Sigmoid colon (tissue), 7 donors: ENCODE measurements around the gene IVD. TPM values are rescaled to one million over a fixed set of nuclear protein-coding genes. Genes with fewer than 3 reads are reported as not detected.

Source experiments
- DNase-seq: peaks from one replicate; pipeline ENCODE4 v3.0.0-alpha.2; 2019
- H3K27ac ChIP-seq, 4 donors: fragments of 200-600 bp; sonication (generic); one replicate each; pipeline ENCODE4 v1.5.1; 2016 to 2019; ENCODE audit warnings: mild to moderate bottlenecking in 1 of 4
- H3K27me3 ChIP-seq, 3 donors: fragments of 200-600 bp; sonication (generic); one replicate each; pipeline ENCODE4 v1.5.1; 2019; ENCODE audit warnings: mild to moderate bottlenecking in 1 of 3
- H3K36me3 ChIP-seq, 4 donors: fragments of 200-600 bp; sonication (generic); one replicate each; pipeline ENCODE4 v1.5.1; 2016 to 2019
- H3K4me1 ChIP-seq, 4 donors: fragments of 200-600 bp; sonication (generic); one replicate each; pipeline ENCODE4 v1.5.1; 2017 to 2019
- H3K4me3 ChIP-seq, 4 donors: fragments of 200-600 bp; sonication (generic); one replicate each; pipeline ENCODE4 v1.5.1; 2017 to 2019; ENCODE audit warnings: mild to moderate bottlenecking in 2 of 4, moderate library complexity in 1 of 4
- H3K9me3 ChIP-seq, 4 donors: fragments of 200-600 bp in 3 of 4; sonication (generic) in 3 of 4; one replicate each; pipeline versions ENCODE4 v1.5.1 to v1.6.1; 2013 to 2019
- EP300 ChIP-seq, 4 donors: sonication (generic); formaldehyde crosslinking; IDR thresholded peaks; one replicate each; pipeline ENCODE4 v1.6.1; 2017; ENCODE audit warnings: antibody characterized with exemption in 4 of 4
- POLR2A ChIP-seq, 2 donors: fragments of 450-650 bp; IDR thresholded peaks; one replicate each; pipeline ENCODE4 v1.6.1; 2016; ENCODE audit warnings: antibody characterized with exemption in 2 of 2, mild to moderate bottlenecking in 2 of 2, moderate library complexity in 2 of 2
- POLR2AphosphoS5 ChIP-seq, 4 donors: sonication (generic); formaldehyde crosslinking; IDR thresholded peaks; one replicate each; pipeline ENCODE4 v1.6.1; 2017; ENCODE audit warnings: antibody characterized with exemption in 4 of 4
- WGBS, 2 donors: extraction: QIAGEN DNeasy Blood & Tissue Kit; methylation state at CpG; one replicate each; pipeline ENCODE4 v1.1.7; 2013; 5-methylcytosine and 5-hydroxymethylcytosine counted together
- intact Hi-C: fragments of 100-400 bp; cut with DNase I; formaldehyde crosslinking; loops from one replicate; pipeline ENCODE4 v1.15.1; 2023
- polyA plus RNA-seq, 3 donors: library from polyadenylated mRNA; stranded (reverse); fragments of 200-250 nt; gene quantifications; one replicate each; pipeline ENCODE4 v1.2.3, GENCODE V29; 2013
- total RNA-seq, 4 donors: library from RNA; depleted of rRNA; stranded (reverse); fragments of >200 nt; gene quantifications; one replicate each; pipeline ENCODE4 v1.1.0, GENCODE V29; 2016
- TF ChIP-seq, protein P1 (sequence below), 4 experiments: fragments of 450-650 bp in 3 of 4; fragments of 200-600 bp in 1 of 4; IDR thresholded peaks; one replicate each; pipeline ENCODE4 v1.5.1; 2016 to 2019; ENCODE audit warnings: antibody characterized with exemption in 4 of 4, mild to moderate bottlenecking in 3 of 4, moderate library complexity in 2 of 4
- donor health status: healthy with polysubstance abuse.
- donor health status: Bipolar disorder and iron deficiency.
- donor health status: healthy.

Gene IVD
- total and polyA plus RNA-seq, 7 donors = 28.8 to 59.9 (median 50.8) TPM

DNA sequence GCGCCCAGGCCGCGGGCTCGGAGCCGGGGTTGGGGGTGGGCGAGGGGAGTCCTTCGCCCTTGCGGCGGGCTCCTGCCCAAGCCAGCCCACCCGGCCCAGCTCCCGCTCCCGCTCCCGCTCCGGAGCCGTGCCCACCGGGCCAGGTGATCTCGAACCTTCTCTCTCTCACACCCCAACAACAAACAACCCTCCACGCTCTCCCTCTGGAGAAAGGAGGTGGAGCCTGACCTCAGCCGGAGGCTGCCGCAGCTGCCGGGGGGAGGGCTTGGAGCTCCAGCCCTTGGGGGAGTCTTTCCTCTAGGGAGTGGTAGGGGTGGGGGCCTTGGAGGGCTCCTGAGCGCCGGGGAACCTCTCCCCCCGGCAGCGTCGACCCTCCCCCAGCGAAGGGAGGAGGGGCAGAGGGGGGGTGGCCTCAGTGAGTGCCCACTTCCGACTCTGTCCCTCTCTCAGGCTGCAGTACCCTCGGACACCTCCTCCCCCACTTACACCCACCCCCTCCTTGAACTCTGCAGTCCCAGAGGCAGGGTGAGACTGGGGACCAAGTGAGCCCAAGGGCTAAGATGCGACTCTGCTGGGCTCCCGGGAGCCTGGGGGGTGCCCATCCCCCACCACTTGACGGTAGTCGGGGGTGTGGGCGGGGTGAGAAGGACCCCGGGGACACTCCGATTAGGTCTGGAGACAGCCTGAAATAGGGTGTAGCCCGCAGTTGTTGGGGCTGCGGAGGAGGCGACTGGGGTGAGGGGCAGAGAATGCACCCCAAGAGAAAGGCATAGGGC is 30.7 kb downstream of the IVD start:
- peaks cover 0 to 32% (median 30%) of the 10 kb centered on the region in 4 donors for H3K4me1 ChIP-seq
- H3K27me3 ChIP-seq = peaks cover 15 to 33% (median 25%) of the 10 kb centered on the region in 3 donors
- WGBS, 2 donors = 1 to 2% methylated on average over 38 to 39 of the region's 39 CpGs
- TF ChIP-seq, protein P1, sequence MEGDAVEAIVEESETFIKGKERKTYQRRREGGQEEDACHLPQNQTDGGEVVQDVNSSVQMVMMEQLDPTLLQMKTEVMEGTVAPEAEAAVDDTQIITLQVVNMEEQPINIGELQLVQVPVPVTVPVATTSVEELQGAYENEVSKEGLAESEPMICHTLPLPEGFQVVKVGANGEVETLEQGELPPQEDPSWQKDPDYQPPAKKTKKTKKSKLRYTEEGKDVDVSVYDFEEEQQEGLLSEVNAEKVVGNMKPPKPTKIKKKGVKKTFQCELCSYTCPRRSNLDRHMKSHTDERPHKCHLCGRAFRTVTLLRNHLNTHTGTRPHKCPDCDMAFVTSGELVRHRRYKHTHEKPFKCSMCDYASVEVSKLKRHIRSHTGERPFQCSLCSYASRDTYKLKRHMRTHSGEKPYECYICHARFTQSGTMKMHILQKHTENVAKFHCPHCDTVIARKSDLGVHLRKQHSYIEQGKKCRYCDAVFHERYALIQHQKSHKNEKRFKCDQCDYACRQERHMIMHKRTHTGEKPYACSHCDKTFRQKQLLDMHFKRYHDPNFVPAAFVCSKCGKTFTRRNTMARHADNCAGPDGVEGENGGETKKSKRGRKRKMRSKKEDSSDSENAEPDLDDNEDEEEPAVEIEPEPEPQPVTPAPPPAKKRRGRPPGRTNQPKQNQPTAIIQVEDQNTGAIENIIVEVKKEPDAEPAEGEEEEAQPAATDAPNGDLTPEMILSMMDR (IDR thresholded peaks at IDR 0.05) = no peak
- TF ChIP-seq EP300 (IDR thresholded peaks at IDR 0.05) (no peak), POLR2A (IDR thresholded peaks at IDR 0.05) (no peak), POLR2AphosphoS5 (IDR thresholded peaks at IDR 0.05) (no peak)
- intact Hi-C loops = no loop called here
- H3K27ac ChIP-seq = peak overlapping the region in 1 of 4 donors; percentile 9
- no peaks in the 10 kb centered on the region for H3K36me3 ChIP-seq
- H3K9me3 ChIP-seq = no peaks in the 10 kb centered on the region
- no peak for DNase-seq
- H3K4me3 ChIP-seq = peak overlapping the region; percentile 8 to 48 (median 42)

GRCh38 chr15:40436892-40437751 is 31.5 kb downstream of the IVD start:
- Histone ChIP-seq H3K36me3 (no peaks in the 10 kb centered on the region), H3K27me3 (peaks cover 15 to 33% (median 25%) of the 10 kb centered on the region in 3 donors), H3K9me3 (no peaks in the 10 kb centered on the region), H3K4me1 (peaks cover 0 to 37% (median 34%) of the 10 kb centered on the region in 4 donors), H3K4me3 (peak overlapping the region; percentile 8 to 48 (median 42)), H3K27ac (no peak overlapping the region)
- TF ChIP-seq EP300 (IDR thresholded peaks at IDR 0.05) (no peak), POLR2A (IDR thresholded peaks at IDR 0.05) (no peak), POLR2AphosphoS5 (IDR thresholded peaks at IDR 0.05) (no peak)
- TF ChIP-seq, protein P1 (IDR thresholded peaks at IDR 0.05) = no peak
- intact Hi-C loops = no loop called here
- 20 to 37% methylated on average over 17 of the region's 17 CpGs for WGBS, 2 donors
- DNase-seq = no peak

DNA sequence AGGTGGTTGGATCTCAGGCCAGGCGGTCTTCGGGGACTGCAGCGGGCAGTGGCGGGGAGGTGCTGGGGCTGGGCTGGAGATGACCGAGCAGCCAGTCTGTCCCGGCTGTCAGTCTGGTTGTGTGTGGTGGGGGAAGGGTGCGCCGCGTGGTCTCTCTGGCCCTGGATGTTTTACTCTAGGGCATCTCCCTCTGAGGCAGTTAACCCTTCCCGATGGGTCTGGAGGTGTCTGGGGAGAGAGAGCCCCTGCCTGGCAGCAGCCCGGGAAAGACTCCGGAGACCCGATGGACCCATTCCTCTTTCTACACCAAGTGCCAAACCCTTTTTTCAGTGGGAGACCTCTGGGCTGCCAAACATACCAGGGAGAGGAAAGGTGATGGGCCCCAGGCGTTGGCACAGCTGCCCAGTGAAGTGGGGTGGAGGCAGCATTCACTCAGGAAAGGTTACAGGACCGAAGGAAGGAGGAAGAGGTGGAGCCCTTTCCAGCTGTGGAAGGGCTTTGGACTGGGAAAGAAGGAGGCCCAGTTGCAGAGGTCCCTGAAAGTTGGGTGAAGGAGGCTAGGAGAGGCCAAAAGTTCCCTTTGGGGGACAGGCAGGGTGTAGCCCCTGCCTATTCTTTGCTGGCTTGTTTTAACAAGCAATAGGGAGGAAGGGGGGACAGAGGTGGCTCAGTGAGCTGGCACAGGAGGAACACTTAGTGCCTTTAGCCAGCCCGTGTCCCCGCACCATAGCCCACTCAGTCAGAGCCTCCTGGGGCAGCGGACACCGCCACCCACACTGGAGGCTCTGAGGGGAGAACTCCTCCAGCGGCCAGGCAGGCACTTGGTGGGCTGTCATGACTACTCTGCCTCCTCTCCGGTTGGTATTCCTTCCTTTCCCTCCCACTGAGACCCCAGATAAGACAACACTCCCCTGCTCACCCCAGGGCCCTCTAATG is 32.4 kb downstream of the IVD start:
- Histone ChIP-seq H3K4me1 (peaks cover 0 to 46% (median 43%) of the 10 kb centered on the region in 4 donors), H3K9me3 (no peaks in the 10 kb centered on the region), H3K27ac (no peak overlapping the region), H3K36me3 (no peaks in the 10 kb centered on the region), H3K4me3 (no peak overlapping the region), H3K27me3 (peaks cover 15 to 33% (median 25%) of the 10 kb centered on the region in 3 donors)
- intact Hi-C loops = no loop called here
- no peak for DNase-seq
- TF ChIP-seq POLR2A (IDR thresholded peaks at IDR 0.05) = no peak
- TF ChIP-seq POLR2AphosphoS5 (IDR thresholded peaks at IDR 0.05) = no peak
- TF ChIP-seq, protein P1 (IDR thresholded peaks at IDR 0.05) = no peak
- TF ChIP-seq EP300 (IDR thresholded peaks at IDR 0.05) = no peak
- WGBS, 2 donors = 68 to 74% methylated on average over 21 of the region's 21 CpGs

DNA sequence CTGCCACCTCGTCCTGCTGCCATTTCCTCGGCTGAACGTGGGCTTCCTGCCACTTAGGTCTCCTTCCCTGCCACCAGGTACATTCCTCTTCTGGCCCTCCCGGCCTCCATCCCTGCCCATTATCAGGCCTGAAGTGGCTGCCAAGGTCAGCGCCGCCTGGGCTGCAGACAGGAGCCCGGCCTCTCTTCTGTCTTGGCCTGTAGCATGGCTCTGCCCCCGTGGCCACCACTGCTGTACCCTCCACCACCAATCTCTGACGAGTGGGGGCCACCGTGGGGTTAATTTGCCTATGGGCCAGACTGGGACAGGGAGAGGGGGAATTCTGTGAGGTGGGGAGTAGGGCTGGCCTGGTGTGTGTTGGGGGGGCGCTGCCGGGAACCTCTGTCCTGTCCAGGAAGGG is 33.1 kb downstream of the IVD start:
- H3K4me3 ChIP-seq = no peak overlapping the region
- H3K27ac ChIP-seq = no peak overlapping the region
- H3K9me3 ChIP-seq = no peaks in the 10 kb centered on the region
- TF ChIP-seq, protein P1 (IDR thresholded peaks at IDR 0.05) = no peak
- TF ChIP-seq POLR2AphosphoS5 (IDR thresholded peaks at IDR 0.05) (no peak), POLR2A (IDR thresholded peaks at IDR 0.05) (no peak), EP300 (IDR thresholded peaks at IDR 0.05) (no peak)
- WGBS, 2 donors = 73 to 77% methylated on average over 12 of the region's 12 CpGs
- H3K27me3 ChIP-seq = peaks cover 15 to 33% (median 25%) of the 10 kb centered on the region in 3 donors
- no peak for DNase-seq
- intact Hi-C loops = no loop called here
- no peaks in the 10 kb centered on the region for H3K36me3 ChIP-seq
- H3K4me1 ChIP-seq = peaks cover 0 to 48% (median 47%) of the 10 kb centered on the region in 4 donors
